Chondrocyte (in vitro differentiated cells): Measurements from ENCODE around the gene MARCHF9. TPM values are rescaled to one million over a fixed set of nuclear protein-coding genes. Genes with fewer than 3 reads are reported as not detected.
A peak's percentile ranks its signal among the peaks of the same experiment; 100 is the strongest.

Experiments
- DNase-seq: peaks from one replicate; pipeline ENCODE4 v3.0.0; 2021; ENCODE audit warnings: mixed read lengths, low spot score
- H3K27ac Mint-ChIP-seq: one replicate; pipeline ENCODE4 v1.8.0; 2021; ENCODE audit warnings: mild to moderate bottlenecking, moderate library complexity, mixed read lengths; ENCODE audit not compliant: unreplicated experiment
- H3K27me3 Mint-ChIP-seq: 2 replicates; pipeline ENCODE4 v1.8.0; 2021; ENCODE audit warnings: low read depth, mixed read lengths
- H3K36me3 Mint-ChIP-seq: 2 replicates; pipeline ENCODE4 v1.8.0; 2021; ENCODE audit warnings: low read depth, mixed read lengths
- H3K4me1 Mint-ChIP-seq: 2 replicates; pipeline ENCODE4 v1.8.0; 2021; ENCODE audit warnings: low read depth, mild to moderate bottlenecking, mixed read lengths
- H3K4me3 Mint-ChIP-seq: one replicate; pipeline ENCODE4 v1.8.0; 2021; ENCODE audit warnings: mild to moderate bottlenecking, moderate library complexity, mixed read lengths; ENCODE audit not compliant: unreplicated experiment
- H3K9me3 Mint-ChIP-seq: 2 replicates; pipeline ENCODE4 v1.8.0; 2021; ENCODE audit warnings: low read depth, mixed read lengths
- total RNA-seq: library from RNA; stranded (reverse); gene quantifications from 3 replicates; pipeline ENCODE4 v1.2.1, GENCODE V29; 2021
- TF ChIP-seq, protein P1 (sequence below): fragments of 200-600 bp; sonication (generic); IDR thresholded peaks from 2 replicates; pipeline ENCODE4 v1.5.0; 2021; ENCODE audit warnings: antibody characterized with exemption, mild to moderate bottlenecking, moderate library complexity

MARCHF9 gene
- total RNA-seq, 1 donor from 2014 or later, result 21.8 TPM

GRCh38 chr12:57726884-57727757 lies 27.8 kb upstream of the MARCHF9 start:
- H3K27me3 Mint-ChIP-seq, result peaks cover 3% of the 10 kb centered on the region

GRCh38 chr12:57727758-57728395 lies 27.0 kb upstream of the MARCHF9 start:
- Mint-ChIP-seq H3K27ac (no peak overlapping the region), H3K36me3 (peaks cover 2% of the 10 kb centered on the region), H3K4me1 (peaks cover 13% of the 10 kb centered on the region), H3K4me3 (peak overlapping the region; percentile 33), H3K9me3 (no peaks in the 10 kb centered on the region), H3K27me3 (peaks cover 5% of the 10 kb centered on the region)
- TF ChIP-seq, protein P1, sequence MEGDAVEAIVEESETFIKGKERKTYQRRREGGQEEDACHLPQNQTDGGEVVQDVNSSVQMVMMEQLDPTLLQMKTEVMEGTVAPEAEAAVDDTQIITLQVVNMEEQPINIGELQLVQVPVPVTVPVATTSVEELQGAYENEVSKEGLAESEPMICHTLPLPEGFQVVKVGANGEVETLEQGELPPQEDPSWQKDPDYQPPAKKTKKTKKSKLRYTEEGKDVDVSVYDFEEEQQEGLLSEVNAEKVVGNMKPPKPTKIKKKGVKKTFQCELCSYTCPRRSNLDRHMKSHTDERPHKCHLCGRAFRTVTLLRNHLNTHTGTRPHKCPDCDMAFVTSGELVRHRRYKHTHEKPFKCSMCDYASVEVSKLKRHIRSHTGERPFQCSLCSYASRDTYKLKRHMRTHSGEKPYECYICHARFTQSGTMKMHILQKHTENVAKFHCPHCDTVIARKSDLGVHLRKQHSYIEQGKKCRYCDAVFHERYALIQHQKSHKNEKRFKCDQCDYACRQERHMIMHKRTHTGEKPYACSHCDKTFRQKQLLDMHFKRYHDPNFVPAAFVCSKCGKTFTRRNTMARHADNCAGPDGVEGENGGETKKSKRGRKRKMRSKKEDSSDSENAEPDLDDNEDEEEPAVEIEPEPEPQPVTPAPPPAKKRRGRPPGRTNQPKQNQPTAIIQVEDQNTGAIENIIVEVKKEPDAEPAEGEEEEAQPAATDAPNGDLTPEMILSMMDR, result no peak
- no peak for DNase-seq

More at GRCh38 chr12:57726884-57727757, 27.8 kb upstream of the MARCHF9 start:
- H3K27ac Mint-ChIP-seq, result peak overlapping the region; percentile 45
- H3K4me1 Mint-ChIP-seq, result peaks cover 13% of the 10 kb centered on the region
- no peaks in the 10 kb centered on the region for H3K9me3 Mint-ChIP-seq
- DNase-seq, result no peak
- TF ChIP-seq, protein P1, result peak; percentile 32
- H3K36me3 Mint-ChIP-seq, result peaks cover 2% of the 10 kb centered on the region
- H3K4me3 Mint-ChIP-seq, result peak overlapping the region; percentile 96

GRCh38 chr12:57729321-57729844 lies 25.5 kb upstream of the MARCHF9 start:
- TF ChIP-seq, protein P1, result no peak
- no peak overlapping the region for H3K27ac Mint-ChIP-seq
- H3K4me3 Mint-ChIP-seq, result no peak overlapping the region
- peaks cover 2% of the 10 kb centered on the region for H3K36me3 Mint-ChIP-seq
- peaks cover 7% of the 10 kb centered on the region for H3K27me3 Mint-ChIP-seq
- no peaks in the 10 kb centered on the region for H3K9me3 Mint-ChIP-seq
- H3K4me1 Mint-ChIP-seq, result peaks cover 10% of the 10 kb centered on the region
- no peak for DNase-seq

- Mint-ChIP-seq H3K36me3 (peaks cover 2% of the 10 kb centered on the region), H3K4me1 (peaks cover 11% of the 10 kb centered on the region), H3K4me3 (no peak overlapping the region), H3K9me3 (no peaks in the 10 kb centered on the region), H3K27ac (no peak overlapping the region), H3K27me3 (peaks cover 13% of the 10 kb centered on the region)
- peak; percentile 82 for DNase-seq
- TF ChIP-seq, protein P1, result no peak
Measured at GRCh38 chr12:57730336-57731067, 24.4 kb upstream of the MARCHF9 start.
